ENCODE data around the gene EIF3I. TPM values are rescaled to one million over a fixed set of nuclear protein-coding genes. Genes with fewer than 3 reads are reported as not detected.

The EIF3I gene
- total and polyA plus RNA-seq, 2 of the 8 experiments (the other 6 are each of a cell fraction or from before 2014, with no cell fraction given), result 247 to 346 TPM

DNA sequence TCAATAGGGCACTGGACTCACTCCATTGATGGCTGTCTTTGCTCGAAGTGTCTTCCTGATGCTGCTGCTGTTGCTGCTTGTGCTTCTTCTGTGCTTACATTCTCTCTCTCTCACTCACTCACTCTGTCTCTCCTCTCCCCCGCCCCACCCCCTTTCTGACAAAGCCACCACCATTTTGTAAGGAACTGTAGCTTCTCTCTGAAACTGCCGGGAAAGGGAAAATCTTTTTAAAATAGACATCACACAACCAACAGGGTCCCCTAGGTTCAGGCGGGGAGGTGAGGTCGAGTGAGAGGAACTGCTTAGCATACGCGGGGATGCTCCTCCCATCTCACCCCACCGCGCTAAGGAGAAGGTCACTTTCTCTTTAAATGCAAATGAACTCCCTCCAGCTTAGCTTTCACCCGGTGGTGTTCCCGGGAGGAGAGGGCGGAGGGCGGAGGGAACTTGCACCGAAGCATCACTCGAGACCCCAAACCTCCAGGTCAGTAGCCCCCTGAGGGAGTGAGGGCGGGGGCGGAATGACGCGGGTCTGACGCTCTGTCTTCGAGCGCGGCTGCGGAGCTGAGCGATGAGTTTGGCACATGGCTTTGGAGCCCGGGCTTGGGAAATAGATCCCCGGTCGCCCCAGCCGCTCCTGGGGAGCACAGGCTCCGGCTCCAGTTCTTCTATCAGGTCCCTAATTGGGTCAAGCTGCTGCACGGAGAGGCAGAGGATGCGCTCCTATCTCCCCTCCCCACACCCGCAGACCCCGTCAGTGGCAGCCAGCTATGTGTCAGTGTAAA, 21.8 kb upstream of the EIF3I start, which contains the start of gene CCDC28B (continued):
- no peak for TF ChIP-seq CTBP2 (IDR thresholded peaks at IDR 0.05; ENCODE audit: borderline replicate concordance, insufficient read depth, insufficient read length, low read length)
- TF ChIP-seq KDM1A (IDR thresholded peaks at IDR 0.05; ENCODE audit: borderline replicate concordance, low read length), result peak; percentile 48; the same call in 1 of the 2 replicates
- peak in 1 of 2 experiments; percentile 80; a peak in 1 of 4 replicates for TF ChIP-seq HDAC2 (IDR thresholded peaks at IDR 0.05; ENCODE audit: borderline replicate concordance in 1 of 2, low read depth in 2 of 2, low read length in 2 of 2)
- TF ChIP-seq ASH2L (IDR thresholded peaks at IDR 0.05; ENCODE audit: low read length), result peak; percentile 79
- TF ChIP-seq SAP30 (IDR thresholded peaks at IDR 0.05; ENCODE audit: insufficient read depth, insufficient replicate concordance, low read length), result peak; percentile 24
- peak; percentile 86 for TF ChIP-seq CREB1 (IDR thresholded peaks at IDR 0.05)
